Kidney capillary endothelial cell (primary cell): ENCODE data around the gene PCBP4.
"Not testable (repeated sequence)": the region's sequence is repeated elsewhere in the genome, so short reads cannot be mapped to it uniquely, and the experiment has no call there.

ENCODE experiments used
- DNase-seq: peaks from one replicate; pipeline ENCODE4 v3.0.0-alpha.2; 2018; ENCODE audit warnings: low spot score

Gene PCBP4

DNA sequence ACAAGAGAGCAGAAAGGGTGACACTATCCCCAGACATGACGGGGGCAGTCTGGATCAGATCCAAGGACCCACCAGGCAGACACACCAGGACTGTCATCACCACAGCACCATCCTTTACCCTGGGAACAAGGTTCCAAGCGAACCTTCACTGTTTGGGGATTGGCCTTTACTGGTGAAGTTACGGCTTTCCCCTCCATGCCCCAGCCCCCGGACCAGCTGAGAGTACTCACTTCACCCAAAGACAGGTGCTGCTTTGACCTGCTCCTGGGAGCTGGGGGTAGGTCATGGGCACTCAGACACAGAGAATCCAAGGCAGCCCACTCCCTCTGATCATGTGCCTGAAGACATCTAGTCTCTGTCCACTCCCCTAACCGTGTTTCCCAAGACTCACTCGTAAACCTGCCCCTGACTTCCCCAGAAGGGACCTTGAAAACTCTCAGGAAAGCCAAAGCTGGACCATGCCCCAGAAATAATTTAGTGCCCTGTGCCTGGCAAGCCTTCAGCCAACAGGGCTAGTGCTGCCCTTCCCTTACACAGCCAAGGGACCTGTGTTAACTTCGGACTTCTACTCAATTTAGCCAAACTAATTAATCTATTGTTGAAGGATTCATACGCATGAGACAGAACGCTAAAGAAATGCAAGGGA, 28.4 kb downstream of the PCBP4 start:
- no peak for DNase-seq

DNA sequence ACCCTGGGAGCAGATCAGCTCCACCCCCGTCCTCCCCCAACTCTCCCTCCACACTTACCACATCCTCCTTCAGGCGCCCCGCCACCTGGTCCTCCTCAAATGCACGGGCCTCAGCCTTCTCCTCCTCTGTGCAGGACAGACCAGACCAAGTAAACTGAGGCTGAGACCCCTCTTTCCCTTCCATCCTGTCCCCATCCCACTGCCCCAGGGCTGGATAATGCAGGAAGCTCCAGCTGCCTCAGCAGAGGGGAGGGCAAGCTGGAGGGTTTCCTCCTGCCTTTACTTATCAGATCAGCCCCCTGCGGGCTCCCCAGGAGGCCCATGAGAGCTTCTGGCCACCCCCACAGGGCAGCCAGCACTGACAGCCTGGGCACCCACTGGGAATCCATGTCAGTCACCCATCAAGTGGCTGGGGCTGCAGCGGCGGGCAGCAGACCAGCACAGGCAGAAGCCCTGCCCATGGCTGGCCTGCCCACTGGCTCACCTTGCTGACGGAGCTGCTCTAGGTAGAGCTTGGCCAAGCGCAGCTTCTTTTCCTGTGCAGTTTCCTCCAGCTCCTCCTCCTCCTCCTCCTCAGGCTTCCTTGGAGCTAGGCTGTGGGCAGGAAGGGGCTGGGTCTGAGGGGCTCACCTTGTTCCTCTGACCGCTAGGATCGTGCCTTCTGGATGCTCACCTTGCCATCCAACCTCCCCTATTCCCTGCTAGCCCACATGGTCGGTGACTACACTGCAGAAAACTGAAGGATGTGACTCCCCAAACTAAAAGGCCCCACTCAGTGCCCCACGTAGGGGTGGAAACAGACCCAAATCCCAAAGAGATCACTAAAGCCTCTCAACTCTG, 29.4 kb downstream of the PCBP4 start:
- DNase-seq = no peak

DNA sequence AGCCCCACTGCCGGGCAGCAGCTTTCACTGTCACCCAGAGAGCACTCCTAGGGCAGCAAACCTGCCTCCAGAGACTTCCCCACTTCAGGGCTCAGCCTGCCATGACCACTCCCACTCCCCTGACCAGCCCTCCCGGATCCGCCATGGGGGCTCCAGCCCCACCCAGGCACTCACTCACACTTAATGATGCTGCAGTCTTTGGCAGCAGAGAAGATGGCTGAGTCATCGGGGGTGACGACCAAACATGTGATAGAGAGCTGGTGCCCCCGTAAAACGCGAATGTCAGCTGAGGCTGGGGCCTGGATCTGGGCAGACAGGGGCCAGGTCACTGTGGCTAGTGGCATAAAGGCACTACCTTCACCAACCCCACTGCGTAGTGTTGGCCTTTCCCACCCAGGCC, 30.2 kb downstream of the PCBP4 start:
- no peak for DNase-seq

DNA sequence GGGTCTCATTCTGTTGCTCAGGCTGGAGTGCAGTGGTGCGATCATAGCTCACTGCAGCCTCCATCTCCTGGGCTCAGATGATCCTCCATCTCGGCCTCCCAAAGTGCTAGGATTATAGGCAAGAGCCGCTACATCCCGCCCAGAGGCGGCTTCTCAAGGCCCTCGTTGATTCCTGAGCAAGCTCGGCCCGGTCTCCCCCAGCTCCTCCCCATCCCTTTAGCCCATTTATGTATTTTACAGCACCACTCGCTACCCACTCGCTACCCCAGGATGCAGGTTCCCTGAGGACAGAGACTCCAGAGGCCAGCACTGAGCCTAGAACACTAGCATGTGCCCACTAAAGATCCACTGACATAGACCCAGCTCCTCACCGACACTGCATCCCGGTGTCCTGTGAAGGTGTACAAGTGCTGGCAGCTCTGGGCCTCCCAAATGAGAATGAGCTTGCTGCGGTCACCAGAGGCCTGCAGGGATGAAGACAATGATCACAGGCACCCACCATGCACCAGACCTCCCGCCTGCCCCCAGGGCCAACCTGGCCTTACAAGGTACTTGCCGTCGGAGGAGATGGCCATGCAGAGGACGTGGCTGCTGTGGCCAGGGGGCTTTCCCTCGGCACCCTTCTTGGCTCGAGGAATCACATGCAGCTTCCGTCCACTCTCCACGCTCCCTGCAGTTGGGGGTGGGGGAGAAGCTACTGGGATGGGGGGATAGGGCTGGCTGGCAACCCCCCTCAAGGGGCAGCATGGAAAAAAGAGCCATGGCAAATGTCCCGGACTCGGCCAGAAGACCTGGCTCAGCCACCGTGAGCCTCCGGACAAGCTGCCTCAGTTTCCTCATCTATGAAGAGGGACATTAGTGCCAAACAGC, 31.1 kb downstream of the PCBP4 start:
- no peak for DNase-seq

DNA sequence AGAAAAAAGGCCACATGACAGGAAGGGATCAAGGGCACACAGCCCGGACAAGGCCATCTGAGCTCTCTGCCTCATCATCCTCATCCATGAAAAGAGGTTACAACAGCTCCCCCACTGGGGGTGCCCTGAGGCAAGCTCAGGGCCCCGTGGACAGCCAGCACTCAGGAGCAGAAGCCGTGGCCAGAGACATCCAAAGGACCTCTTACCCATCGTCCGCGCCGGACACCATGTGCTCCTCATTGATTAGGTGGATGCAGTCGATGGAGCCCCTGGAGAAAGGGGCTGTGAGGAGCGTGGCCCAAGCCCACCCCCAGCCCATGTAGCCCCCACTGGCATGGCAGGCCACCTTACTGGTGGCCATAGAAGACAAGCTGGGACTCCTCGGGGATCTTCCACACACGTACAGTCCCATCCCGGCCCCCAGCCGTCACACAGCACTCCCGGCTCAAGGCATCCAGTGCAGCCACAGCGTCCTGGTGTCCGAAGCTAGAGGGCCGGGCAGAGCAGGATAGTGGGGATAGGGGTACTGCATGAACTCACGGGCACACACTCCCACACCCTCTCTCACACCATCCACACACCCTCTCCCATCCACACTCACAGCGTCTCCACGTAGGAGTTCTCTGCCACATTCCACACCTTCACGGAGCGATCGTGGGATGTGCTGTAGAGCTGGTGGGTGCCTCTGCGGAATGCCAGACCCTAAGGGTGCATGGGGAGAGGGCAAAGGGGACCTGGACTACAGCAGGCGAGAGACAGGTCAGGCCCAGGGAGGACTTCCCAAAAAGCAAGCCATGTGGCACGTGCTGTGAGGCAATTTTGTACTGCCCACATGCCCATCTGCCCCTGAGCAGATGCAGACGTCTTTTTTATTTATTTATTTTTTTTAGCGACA, 32.0 kb downstream of the PCBP4 start:
- no peak for DNase-seq

DNA sequence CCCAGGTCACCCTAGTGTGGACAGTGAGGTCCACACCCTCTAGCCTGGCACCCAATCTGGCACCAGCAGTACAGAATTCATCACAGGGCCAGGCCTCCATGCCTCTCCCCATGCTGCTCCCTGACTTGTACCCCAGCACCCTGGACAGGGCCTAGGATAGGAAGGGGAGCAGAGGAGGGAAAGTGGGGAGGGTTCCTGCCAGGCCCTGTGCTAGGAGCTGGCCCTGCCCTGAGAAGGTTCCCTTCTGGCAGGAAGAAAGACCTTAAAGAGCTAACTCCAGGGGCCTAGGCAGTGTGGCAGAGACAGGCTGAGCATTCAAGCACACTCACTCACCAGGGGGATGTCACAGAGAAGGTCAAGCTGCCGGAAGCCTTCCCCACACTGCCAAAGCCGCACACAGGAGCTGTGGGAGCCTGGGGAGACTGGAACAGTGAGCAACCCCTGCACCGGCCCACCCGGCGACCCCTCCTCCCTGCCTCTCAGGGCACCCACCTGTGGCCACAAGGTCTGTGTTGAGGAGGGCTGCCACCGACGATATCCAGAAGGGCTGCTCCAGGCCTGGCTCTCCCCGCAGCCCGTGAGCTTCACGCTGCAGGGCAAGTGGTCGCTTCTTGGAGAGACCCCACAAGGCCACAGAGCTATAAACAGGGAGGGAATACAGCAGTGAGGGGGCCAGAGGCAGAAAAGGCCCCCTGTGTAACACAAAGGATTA, 33.0 kb downstream of the PCBP4 start:
- DNase-seq = no peak

DNA sequence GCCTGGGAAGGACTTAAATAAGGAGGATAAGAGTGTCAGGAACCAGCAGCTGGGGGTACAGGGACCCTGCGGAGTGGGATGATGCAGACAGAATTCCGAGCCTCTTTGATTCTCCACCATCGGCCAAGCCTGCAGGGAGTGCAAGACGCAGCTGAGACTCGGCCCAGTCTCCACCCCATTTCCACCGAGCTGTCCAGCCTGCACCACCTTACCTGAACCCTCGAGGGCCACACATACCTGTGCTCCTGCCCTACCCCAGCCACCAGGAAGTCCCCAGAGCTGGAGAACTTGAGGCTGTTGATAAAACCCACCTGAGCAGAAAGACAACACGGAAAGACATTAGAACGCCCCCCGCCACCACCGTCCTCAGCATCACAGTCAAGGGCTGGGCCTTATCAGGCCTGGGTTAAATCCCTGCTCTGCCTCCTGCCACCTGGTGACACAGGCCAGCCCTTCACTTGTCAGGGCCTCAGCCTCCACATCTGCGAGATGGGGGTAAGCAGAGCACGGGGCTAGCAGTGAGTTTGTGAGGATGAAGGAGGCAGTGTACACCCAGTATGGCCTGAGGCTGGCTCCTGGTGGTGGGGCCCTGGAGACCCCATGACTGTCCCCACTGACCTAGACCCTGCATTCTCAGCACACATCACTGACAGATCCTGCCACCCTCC, 33.6 kb downstream of the PCBP4 start:
- DNase-seq = no peak

DNA sequence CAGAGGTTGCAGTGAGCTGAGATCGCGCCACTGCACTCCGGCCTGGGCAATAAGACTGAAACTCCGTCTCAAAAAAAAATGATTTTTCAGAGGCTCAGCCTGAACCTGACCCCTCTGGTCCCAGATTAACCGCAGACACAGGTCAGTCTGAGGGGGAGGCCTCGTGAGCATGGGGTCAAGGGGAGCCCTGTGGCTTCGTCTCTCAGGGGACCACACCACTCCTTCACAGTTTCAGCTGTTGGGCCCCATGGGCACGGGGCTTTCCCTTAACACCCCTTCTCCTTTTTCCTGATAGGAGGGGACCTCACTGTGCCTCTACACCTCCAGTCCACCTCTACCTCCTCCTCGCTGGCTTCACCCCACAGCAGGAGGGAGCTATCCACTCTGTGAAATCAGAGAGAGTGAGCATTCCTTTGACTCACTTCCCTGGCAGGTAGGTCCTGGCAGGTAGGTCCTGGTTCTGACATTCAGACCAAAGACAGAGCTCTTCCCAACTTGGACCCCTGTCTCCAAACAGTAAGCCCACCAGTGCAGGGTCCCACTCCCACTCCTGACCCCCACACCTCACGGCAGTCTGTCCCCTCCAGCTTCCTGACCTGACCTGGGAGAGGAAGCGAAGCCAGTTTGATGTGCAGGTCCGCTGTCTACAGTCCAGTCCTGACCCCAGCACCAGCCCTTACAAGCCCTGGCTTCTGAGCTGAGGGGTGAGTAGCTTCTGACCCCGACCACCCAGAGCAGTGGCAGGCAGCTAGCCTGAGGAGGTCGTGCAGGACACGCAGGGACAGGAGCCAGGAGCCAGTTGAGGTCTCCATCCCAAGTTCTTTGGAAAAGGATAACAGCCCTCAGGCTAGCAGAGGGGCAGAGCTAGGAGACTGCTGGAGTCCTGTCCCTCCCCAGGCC, 34.5 kb downstream of the PCBP4 start:
- DNase-seq = no peak

DNA sequence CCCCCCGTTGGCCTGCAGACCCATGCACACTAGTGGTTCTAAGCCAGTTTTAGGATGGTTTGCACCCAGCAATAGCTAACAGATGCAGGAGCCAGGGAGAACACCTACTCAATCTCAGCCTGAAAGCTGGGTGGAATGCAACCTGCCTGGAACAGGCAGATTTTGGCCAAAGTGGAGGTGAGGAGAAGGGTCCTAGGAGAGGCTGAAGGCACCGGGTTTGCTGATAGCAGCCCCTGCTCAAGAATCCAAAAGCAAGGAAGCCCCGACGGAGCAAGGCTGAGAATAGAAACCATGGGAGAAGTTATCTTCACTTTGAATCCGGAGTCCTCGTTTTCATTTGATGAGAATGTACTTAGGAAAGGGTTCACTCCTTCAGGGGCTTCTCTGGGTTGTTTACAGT, 35.5 kb downstream of the PCBP4 start:
- no peak for DNase-seq

DNA sequence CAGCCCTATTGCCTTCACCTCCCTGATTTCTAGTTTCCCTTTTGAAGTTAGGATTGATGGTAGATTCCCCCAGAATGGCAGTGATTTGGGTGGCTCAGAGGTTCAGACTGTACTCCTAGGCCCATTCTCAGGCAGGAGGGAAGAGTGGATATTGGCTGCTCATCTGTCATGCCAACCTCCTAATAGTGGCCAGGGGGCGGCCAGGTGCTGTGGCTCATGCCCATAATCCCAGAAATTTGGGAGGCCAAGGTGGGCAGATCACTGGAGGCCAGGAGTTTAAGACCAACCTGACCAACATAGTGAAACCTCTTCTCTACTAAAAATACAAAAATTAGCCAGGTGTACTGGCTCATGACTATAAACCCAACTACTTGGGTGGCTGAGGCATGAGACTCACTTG, 36.8 kb downstream of the PCBP4 start:
- DNase-seq = no peak

DNA sequence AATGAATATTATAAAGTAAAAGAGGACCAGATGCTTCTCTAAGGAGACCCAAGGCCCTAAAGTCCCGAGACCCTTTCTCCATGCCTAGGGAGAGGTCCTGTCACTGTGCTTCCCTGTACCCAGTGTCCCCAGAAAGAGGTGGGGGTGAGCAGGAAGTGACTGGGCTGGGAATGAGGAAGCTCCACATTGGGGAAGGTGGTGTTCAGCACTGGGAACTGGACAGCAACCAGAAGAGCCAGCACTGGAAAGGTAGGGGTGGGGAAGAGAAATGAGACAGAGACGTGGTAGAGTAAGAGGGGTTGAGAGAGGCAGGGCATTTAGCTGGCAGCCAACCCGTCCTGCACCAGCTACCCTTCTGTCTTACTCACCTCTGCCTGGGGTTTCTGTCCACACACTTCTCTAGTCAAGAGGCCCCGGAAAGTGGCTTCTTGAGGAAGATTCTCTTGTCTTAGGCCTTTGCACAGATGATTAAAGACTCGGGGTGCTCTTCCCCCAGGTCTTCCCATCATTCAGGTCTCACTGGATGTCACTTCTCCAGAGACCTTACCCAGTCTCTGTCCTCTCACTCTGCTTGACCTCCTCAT, 37.7 kb downstream of the PCBP4 start:
- DNase-seq = no peak

DNA sequence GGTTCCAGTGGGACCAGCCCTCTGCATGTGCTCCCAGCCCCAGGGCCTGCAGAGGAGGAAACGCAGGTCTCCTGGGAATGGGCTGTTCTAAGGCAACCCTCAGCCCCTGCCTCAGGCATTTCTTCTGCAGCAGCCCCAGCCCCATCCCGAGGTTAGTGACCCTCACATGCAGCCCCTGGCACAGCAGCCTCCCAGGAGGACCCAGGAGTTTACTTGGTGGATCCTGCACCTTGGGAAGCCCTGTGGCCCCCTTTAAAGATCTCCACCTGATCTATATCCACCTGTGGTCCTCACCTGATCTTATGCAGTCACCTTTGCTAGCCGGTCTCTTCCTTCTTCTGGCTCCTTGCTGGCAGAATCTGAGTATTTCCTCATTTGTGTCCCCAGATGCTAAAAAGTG, 38.3 kb downstream of the PCBP4 start:
- DNase-seq = not testable (repeated sequence)

DNA sequence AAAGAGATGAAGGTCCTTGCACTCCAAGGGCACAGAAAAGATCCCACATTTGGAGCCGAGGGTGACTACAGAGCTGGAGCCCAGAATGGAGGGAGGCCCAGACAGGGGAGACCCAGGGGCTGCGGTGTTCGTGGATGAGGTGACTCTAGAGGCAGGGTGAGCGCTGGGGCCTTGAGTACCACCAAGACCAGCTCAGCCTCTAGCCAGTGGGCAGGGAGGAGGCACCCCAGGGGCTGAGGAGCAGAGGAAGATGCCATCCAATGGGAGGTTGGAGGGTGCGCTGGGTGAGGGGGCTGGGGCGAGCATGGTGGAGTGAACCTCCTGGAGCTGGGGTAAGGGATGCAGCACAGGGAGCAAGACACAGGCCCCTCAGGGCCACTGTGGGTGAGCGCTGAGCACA, 38.8 kb downstream of the PCBP4 start:
- no peak for DNase-seq

DNA sequence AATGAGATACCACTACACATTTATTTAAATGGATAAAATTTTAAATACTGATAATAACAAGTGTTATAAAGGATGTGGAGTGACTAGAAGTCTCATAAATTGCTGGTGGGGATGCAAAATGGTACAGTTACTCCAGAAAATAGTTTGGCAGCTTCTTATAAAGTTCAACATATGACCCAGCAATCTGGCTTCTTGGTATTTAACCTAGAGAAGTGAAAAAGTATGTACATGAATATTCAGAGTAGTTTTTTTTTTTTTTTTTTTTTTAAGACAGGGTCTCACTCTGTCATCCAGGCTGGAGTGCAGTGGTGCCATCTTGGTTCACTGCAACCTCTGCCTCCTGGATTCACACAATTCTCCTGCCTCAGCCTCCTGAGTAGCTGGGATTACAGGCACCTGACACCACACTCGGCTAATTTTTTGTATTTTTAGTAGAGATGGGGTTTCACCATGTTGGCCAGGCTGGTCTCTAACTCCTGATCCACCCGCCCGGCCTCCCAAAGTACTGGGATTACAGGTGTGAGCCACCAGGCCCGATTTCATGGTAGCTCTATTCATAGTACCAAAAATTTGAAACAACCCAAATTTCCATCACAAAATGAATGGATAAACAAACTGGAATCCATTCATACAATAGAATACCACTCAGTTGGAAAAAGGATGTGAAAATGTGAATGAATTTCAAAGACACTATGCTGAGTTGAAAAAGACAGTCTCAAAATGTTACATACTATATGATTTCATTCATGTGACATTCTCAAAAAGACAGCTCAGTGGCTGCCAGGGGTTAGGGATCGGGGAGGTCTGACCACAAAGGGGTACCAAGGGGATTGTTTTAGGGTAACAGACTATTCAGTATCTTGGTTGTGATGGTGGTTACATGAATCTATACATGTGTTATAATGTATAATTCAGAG, 39.9 kb downstream of the PCBP4 start:
- no peak for DNase-seq

DNA sequence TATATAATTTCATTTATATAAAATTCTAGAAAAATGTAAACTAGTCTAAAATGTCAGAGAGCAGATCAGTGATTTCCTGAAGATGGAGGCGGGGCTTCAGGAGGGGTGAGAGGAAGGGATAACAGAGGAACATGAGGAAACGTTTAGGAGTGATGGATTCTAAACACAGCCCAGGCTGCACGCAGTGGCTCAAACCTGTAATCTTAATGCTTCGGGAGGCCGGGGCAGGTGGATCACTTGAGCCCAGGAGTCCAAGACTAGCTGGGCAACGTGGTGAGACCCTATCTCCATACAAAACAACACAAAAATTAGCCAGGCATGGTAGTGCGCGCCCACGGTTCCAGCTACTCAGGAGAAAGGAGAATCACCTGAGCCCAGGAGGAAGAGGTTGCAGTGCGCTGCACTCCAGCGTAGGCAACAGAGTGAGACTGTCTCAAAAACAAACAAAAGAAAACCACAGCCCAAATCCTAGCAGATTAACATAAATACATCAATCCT, 46.1 kb downstream of the PCBP4 start:
- DNase-seq = no peak

DNA sequence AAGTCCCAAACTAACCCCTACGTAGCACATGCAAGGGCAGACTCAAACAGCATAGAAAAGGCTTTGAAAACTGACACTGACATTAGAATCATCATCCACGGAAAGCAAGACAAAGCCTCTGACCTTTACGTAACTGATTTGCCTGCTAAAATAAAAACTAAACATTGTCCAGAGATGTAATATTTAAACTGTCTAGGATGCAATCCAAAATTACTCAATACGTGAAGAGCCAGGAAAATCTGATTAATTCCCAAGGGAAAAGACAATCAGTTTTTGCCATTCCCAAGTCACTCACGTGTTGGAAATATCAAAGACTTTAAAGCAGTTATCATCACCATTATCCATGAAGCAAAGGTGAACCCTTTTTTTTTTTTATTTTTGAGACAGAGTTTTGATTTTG, 50.8 kb downstream of the PCBP4 start:
- DNase-seq = no peak

DNA sequence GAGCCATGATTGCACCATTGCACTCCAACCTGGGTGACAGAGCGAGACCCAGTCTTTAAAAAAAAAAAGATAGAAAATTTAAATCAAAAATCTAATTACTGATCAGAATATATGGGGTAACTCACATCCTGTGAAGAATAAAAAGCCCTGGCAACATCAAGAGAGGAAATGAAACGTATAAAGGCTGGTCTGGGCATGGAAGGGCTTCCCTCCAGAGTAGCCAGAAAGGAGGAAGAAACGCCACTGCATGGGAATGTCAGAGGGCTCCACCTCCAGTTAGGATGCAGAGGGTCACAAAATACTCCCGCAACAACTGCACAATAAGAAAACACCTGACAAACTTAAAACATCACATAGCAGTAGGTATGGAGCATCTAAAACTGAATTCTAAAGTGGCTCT, 59.2 kb downstream of the PCBP4 start:
- DNase-seq = no peak
